GM21526 (cell line): ENCODE data around the gene KIF5A.
"Not testable (repeated sequence)": the region's sequence is repeated elsewhere in the genome, so short reads cannot be mapped to it uniquely, and the experiment has no call there.

Experiments used
- ATAC-seq: cut with Tn5 transposase; IDR thresholded peaks from one replicate; pipeline ENCODE4 v1.9.1; 2021; ENCODE audit warnings: moderate library complexity; ENCODE audit not compliant: unreplicated experiment, low FRiP score

The KIF5A gene

GRCh38 chr12:57552306-57552651, 2.4 kb downstream of the KIF5A start:
- ATAC-seq, result no peak

- ATAC-seq, result no peak
Observed at GRCh38 chr12:57552835-57553313, 3.0 kb downstream of the KIF5A start.

DNA sequence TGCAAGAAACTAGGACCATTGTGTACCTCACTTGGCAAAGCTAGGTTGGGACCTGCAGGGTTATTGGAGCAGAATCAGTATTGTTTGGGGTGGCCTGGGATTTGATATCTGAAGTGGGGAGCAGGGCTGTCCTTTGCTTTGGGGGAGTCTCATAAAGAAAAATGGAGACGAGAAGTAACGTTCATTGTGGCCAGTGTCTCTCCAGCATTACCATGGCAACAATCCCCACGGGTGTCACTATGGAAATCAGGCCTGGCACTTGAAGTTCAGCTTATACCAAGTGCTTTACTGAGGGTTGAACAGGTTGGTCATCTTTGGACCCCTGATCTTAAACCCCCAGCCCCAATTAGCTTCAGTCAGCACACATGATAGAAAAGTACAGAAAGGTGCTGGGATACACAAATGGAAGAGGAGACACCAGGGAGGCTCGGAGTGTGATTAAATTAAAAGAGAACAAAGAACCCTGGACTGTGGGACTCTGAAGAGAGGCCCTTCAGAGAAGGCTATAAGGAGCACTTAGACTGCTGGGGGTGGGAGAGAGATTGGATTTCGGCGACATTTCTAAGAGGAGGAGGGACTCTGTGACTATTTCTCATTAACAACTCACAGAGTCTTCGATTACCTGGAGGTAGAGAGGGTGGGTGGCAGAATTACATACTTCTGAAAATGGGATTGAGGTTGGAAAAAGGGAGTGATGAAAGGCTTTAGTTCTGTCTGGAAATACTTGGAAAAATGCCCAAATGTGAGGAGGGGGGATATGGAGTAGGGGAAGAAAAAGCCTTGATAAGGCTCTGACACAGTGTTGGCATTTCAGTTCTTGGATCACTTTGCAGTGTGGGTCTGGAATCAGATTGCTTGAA, 3.7 kb downstream of the KIF5A start:
- no peak for ATAC-seq

- ATAC-seq, result no peak
Observed at GRCh38 chr12:57554453-57554852, 4.6 kb downstream of the KIF5A start.

DNA sequence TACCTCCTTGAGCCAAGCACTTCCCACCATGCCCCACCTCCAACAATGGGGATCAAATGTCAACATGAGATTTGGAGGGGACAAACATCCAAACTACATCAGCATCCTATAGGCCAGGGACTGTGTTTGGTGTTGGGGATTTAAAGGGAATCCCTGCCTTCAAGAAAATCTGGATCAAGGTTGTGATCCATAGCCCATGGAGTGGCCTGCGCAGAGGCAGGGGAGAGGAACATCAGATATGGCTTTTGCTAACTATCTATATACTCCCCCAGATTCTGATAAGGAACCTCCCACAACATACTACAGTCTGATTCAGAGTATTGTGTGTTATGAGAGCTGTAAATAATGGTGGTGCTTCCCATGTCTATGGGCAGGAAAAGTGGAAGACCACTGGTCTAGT, 5.1 kb downstream of the KIF5A start:
- no peak for ATAC-seq

GRCh38 chr12:57558864-57559263, 9.0 kb downstream of the KIF5A start:
- no peak for ATAC-seq

GRCh38 chr12:57560516-57560915, 10.7 kb downstream of the KIF5A start:
- no peak for ATAC-seq

DNA sequence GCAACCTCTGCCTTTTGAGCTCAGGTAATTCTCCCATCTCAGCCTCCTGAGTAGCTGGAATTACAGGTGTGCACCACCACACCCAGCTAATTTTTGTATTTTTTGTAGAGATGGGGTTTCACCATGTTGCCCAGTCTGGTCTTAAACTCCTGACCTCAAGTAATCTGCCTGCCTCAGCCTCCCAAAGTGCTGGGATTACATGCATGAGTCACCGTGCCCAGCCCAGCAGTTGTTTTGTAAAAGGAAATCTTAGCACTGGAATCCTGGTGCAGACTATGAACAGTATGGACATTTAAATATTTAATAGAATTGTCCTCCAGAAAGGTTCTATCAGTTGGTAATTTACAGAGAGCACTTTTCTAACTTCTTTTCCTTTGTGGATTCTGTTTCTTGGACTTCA, 11.3 kb downstream of the KIF5A start:
- not testable (repeated sequence) for ATAC-seq

GRCh38 chr12:57563358-57563757, 13.5 kb downstream of the KIF5A start:
- no peak for ATAC-seq

DNA sequence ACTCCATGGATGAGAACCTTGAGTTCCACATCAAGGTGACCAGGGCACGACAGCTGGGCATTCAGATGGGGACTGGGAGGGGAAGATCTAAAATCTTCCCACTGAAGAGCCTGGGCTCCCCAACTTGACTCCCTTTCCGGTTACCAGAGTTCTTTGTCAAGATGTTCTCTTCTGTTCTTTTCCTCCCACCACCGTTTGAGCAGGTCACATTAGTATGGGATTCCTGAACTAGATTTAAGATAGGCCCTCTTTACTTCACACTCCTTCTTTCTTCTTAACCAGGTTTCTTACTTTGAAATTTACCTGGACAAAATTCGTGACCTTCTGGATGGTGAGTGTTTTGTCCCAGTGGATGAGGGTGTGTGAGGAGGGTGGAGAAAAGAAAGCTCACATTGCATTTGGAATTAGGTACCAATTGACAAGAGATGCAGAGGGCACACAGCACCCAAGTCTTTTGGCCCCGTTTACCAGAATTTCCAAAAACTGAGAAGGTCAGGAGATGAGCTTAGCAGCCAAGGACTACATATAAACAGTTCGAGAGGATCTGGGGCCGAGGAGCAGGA, 14.4 kb downstream of the KIF5A start:
- ATAC-seq, result no peak

- ATAC-seq, result no peak
Observed at GRCh38 chr12:57568838-57569237, 19.0 kb downstream of the KIF5A start.

DNA sequence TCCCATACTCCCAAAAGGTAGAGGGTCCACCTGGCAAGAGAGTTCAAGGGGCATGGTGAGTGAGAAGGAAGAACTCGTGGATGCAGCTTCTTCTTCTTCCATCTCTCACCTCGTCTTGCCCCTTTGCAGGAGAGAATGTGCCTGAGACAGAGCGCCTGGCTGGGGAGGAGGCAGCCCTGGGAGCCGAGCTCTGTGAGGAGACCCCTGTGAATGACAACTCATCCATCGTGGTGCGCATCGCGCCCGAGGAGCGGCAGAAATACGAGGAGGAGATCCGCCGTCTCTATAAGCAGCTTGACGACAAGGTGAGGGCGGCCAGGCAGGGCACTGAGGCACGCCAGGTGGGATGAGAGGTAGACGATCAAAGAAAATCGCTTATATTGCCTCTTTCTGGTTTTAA, 20.0 kb downstream of the KIF5A start:
- no peak for ATAC-seq

DNA sequence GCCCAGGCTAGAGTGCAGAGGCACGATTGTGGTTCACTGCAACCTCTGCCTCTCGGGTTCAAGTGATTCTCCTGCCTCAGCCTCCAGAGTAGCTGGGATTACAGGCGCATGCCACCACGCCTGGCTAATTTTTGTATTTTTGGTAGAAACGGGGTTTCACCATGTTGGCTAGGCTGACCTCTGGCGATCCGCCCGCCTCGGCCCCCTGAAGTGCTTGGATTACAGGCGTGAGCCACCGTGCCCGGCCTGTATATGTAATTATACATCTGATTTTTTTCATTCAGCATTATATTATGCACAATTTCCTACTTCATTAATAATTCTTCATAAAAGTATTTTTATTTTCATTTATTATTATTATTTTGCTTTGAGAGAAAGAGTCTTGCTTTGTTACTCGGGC, 20.6 kb downstream of the KIF5A start:
- ATAC-seq, result not testable (repeated sequence)

- ATAC-seq, result no peak
Observed at GRCh38 chr12:57571926-57572762, 22.3 kb downstream of the KIF5A start.

DNA sequence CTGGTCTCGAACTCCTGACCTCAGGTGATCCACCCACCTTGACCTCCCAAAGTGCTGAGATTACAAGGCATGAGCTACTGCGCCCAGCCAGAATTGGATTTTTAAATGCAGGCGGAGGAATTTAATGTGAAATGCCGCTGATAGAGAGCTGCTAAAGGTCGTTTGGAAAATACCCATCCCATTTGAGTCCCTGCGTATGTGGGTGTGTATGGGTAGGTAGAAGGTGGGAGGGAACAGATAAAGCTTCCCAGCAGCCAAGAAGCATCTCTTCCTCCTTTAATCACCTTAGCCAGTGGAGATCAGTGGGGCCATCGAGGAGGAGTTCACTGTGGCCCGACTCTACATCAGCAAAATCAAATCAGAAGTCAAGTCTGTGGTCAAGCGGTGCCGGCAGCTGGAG, 25.0 kb downstream of the KIF5A start:
- ATAC-seq, result no peak

DNA sequence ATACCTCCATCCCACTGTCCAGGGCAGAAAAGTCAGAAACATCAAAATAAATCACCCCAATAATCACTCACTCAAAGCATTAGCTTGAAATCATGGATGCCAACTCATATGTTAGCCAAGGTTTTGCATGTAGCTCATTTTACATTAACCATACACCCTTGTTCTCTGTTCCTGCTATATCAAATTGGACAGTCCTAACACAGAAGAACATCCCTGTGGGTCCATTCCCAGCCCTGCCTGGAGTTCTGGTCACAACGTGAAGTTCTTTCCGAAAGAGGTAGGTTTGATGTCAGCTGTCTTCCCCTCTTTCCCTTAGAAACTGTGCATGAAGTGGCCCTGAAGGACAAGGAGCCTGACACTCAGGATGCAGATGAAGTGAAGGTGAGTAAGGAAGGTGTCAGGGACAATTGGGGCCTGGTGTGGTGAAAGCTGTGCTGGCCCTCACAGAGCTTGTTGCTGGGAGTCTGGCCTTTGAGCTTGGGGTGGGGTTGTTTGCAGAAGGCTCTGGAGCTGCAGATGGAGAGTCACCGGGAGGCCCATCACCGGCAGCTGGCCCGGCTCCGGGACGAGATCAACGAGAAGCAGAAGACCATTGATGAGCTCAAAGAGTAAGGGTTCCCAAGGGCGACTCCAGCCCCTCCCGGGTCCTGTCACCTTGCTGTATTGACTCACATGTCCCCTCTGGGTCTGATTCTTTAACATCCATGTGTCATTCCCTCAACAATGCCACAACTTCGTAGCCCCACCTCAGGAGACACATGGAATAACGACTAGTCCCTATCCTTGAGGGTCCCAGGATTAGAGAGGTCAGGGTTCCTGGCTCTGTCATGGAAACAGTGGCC, 26.1 kb downstream of the KIF5A start:
- no peak for ATAC-seq

GRCh38 chr12:57576613-57577160, 26.8 kb downstream of the KIF5A start:
- ATAC-seq, result no peak

DNA sequence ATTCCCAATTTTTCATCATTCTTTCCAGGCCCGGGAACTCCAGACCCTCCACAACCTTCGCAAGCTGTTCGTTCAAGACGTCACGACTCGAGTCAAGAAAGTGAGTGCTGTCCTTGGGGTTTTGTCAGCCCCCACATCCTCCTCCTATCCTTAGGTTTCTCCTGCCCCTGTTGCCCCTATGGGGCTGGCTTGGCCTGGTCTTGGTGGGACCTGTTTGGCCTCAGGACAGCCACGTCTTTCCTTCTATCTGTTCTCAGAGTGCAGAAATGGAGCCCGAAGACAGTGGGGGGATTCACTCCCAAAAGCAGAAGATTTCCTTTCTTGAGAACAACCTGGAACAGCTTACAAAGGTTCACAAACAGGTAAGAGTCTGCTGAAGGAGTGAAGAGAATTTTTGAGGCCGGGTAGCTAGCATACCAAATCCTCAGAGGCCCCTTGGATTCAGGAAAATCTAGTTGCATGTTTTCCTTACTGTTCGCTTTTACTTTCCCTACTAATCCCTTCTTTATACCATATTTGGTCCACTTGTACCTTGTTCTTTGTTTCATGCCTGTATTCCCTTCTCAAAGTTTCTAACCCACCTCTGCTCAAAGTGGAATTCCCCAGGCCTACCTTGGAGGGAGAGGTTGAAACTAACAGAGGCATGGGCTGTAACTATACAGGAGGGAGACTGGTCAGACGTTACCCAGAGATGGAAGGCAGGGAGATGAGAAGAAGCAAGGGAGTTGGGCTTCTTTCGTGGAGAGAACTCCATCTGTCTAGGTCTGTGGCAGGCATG, 28.3 kb downstream of the KIF5A start:
- ATAC-seq, result no peak

GRCh38 chr12:57579011-57579410, 29.2 kb downstream of the KIF5A start:
- no peak for ATAC-seq
